VCaP (cell line): ENCODE results near the gene UNC50.
A peak's percentile ranks its signal among the peaks of the same experiment; 100 is the strongest.
"Not testable (repeated sequence)": the region's sequence is repeated elsewhere in the genome, so short reads cannot be mapped to it uniquely, and the experiment has no call there.

ENCODE experiments used
- H3K27ac ChIP-seq: fragments of 450-650 bp; 2 replicates; pipeline ENCODE4 v1.5.1; 2017
- TF ChIP-seq, protein P1 (sequence below): fragments of 450-650 bp; conservative IDR thresholded peaks from 2 replicates; pipeline ENCODE4 v1.5.1; 2017; ENCODE audit warnings: mild to moderate bottlenecking, moderate library complexity

UNC50 gene

GRCh38 chr2:98585386-98585785 is 23.0 kb upstream of the UNC50 start:
- H3K27ac ChIP-seq: no peak overlapping the region
- TF ChIP-seq, protein P1, sequence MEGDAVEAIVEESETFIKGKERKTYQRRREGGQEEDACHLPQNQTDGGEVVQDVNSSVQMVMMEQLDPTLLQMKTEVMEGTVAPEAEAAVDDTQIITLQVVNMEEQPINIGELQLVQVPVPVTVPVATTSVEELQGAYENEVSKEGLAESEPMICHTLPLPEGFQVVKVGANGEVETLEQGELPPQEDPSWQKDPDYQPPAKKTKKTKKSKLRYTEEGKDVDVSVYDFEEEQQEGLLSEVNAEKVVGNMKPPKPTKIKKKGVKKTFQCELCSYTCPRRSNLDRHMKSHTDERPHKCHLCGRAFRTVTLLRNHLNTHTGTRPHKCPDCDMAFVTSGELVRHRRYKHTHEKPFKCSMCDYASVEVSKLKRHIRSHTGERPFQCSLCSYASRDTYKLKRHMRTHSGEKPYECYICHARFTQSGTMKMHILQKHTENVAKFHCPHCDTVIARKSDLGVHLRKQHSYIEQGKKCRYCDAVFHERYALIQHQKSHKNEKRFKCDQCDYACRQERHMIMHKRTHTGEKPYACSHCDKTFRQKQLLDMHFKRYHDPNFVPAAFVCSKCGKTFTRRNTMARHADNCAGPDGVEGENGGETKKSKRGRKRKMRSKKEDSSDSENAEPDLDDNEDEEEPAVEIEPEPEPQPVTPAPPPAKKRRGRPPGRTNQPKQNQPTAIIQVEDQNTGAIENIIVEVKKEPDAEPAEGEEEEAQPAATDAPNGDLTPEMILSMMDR: no peak

- no peak overlapping the region for H3K27ac ChIP-seq
- TF ChIP-seq, protein P1: no peak
These were observed 21.7 kb upstream of the UNC50 start for GRCh38 chr2:98586551-98587140.

DNA sequence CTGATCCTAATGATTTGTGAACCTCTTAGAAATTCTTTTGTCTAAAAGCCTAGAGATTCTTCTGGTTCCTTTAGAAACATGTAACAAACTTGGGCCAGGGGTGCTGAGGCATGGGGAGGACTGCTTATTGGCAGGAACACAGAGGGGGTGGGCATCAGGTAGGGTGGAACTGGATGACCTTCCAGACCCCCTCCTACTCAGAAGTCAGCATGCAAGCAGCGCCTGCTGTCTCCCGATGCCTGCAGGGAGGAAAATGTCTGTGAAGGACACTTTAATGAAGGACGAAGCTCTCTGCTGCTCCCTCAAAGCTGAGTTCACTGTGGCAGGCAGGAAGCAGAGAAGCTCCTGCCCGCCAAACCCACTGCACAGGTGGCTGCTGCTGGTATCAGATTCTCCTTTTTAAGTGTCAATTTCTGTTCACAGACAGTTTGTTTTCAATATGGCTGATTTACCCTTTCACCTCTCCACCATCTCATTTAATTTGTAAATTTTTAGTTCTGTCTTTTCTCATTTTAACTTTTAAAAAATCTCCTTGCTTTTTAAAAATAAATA is 19.4 kb upstream of the UNC50 start:
- no peak overlapping the region for H3K27ac ChIP-seq
- TF ChIP-seq, protein P1: no peak

DNA sequence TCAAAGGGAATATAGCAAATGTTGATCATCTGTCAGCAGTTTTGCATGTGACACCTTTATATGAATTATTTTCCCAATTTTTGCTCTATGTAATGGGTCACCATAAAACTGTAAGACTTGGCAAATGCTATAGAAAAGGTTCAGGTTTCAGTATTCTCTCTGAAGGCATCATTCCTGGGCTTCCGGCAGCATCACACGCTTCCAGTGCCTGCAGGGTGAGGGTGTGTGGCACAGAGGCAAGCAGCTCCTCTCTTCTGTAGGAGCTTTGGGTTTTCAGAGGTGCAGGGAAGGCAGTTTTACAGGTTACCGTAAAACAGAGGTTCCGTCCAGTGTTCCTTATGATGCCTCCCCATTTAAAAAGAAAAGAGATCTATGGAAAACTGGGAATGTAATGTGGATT is 18.9 kb upstream of the UNC50 start:
- TF ChIP-seq, protein P1: no peak
- H3K27ac ChIP-seq: no peak overlapping the region

- TF ChIP-seq, protein P1: no peak
These were observed 15.8 kb upstream of the UNC50 start for GRCh38 chr2:98592565-98592964.

DNA sequence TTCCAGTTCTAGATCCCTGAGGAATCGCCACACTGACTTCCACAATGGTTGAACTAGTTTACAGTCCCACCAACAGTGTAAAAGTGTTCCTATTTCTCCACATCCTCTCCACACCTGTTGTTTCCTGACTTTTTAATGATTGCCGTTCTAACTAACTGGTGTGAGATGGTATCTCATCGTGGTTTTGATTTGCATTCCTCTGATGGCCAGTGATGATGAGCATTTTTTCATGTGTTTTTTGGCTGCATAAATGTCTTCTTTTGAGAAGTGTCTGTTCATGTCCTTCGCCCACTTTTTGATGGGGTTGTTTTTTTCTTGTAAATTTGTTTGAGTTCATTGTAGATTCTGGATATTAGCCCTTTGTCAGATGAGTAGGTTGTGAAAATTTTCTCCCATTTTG is 13.7 kb upstream of the UNC50 start:
- H3K27ac ChIP-seq: not testable (repeated sequence)

More at GRCh38 chr2:98592565-98592964, 15.8 kb upstream of the UNC50 start:
- no peak overlapping the region for H3K27ac ChIP-seq

DNA sequence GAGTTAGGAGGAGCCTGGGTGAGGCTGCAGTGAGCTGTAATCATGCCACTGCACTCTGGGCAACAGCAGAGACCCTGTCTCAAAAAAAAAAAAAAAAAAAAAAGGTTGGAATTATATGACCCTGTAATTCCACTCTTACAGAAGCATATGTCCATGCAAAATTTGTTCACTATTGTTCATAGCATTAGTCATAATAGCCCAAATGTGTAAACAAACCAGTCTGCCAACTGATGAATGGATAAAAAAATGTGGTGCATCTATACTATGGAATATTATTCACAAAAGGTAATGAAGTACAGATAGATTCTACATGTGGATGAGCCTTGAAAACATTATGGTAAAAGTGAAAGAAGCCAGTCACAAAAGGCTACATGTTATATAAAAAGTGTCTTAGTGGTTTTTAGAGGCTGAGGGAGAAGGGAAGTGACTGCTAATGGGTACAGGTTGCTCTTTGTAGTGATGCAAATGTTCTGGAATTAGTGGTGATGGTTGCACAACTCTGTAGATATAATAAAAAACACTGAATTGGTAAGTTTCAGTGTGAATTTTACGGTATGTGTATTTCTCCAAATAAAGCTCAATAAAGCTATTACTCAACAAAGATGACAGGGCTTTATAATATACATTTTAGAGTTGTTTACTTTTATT is 9.5 kb upstream of the UNC50 start:
- TF ChIP-seq, protein P1: no peak
- H3K27ac ChIP-seq: no peak overlapping the region

DNA sequence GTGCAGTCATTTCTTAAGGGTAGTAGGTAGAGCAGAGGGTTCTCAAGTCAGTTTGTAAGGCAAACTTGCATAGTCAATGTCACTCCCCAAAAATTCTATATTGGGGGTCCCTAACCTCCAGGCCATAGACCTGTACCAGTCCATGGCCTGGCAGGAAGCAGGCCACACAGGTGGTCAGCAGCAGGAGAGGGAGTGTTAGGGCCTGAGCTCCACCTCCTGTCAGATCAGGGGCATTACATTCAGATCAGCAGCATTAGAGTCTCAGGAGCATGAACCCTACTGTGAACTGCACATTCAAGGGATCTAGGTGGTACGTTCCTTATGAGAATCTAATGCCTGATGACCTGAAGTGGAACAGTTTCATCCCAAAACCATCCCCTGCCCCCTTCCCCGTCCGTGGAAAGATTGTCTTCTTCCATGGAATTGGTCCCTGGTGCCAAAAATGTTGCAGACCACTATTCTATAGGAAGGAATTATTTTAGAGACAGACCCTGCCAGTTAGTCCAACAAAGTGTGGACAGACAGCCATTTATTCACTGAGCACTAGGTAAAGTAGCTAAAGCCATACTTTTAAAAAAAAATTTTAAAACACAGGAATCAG is 6.8 kb upstream of the UNC50 start:
- H3K27ac ChIP-seq: no peak overlapping the region
- TF ChIP-seq, protein P1: peak; percentile 80
